HCT116 (cell line): ENCODE measurements around the gene OR6N2.

Experiments used
- CEBPB ChIP-seq: IDR thresholded peaks from 2 replicates; pipeline ENCODE4 v1.6.1; 2012; ENCODE audit warnings: low read depth
- FOSL1 ChIP-seq: IDR thresholded peaks from 2 replicates; pipeline ENCODE4 v1.6.1; 2012; ENCODE audit warnings: low read depth
- TF ChIP-seq, protein P1 (sequence below), 3 experiments: fragments of 200-600 bp in 1 of 3; sonication (generic) in 1 of 3; IDR thresholded peaks in 2 of 3; conservative IDR thresholded peaks in 1 of 3; 2 replicates each; pipeline ENCODE4 v1.5.1; 2012 to 2017; ENCODE audit warnings: low read depth in 2 of 3, low read length in 2 of 3, antibody characterized with exemption in 1 of 3, borderline replicate concordance in 1 of 3, control low read depth in 1 of 3, mild to moderate bottlenecking in 1 of 3, mixed read lengths in 1 of 3, mixed run types in 1 of 3, moderate library complexity in 1 of 3; ENCODE audit not compliant: insufficient read depth in 1 of 3

DNA sequence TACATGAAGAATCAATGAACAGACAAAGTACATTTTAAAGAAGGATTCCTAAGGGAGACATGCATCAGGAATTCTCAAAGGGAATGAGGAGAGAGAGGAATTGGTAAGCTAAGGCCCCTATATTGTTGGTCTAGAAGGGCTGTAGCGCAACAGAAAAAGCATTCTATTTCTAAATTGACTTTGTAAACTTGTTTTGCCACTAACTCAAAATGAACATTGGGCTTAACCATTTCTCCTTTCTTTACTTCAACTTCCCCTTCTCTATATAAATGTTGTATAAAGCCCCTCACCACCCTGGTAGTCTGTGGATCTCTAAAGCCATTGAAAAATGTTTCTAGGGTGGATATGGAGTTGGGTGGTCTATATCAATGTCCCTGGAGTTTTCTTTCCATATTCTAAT is 20.4 kb upstream of the OR6N2 start:
- TF ChIP-seq, protein P1, sequence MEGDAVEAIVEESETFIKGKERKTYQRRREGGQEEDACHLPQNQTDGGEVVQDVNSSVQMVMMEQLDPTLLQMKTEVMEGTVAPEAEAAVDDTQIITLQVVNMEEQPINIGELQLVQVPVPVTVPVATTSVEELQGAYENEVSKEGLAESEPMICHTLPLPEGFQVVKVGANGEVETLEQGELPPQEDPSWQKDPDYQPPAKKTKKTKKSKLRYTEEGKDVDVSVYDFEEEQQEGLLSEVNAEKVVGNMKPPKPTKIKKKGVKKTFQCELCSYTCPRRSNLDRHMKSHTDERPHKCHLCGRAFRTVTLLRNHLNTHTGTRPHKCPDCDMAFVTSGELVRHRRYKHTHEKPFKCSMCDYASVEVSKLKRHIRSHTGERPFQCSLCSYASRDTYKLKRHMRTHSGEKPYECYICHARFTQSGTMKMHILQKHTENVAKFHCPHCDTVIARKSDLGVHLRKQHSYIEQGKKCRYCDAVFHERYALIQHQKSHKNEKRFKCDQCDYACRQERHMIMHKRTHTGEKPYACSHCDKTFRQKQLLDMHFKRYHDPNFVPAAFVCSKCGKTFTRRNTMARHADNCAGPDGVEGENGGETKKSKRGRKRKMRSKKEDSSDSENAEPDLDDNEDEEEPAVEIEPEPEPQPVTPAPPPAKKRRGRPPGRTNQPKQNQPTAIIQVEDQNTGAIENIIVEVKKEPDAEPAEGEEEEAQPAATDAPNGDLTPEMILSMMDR (IDR thresholded peaks at IDR 0.05 in 2 of 3, conservative IDR thresholded peaks at IDR 0.05 in 1 of 3; ENCODE audit: borderline replicate concordance in 1 of 3, insufficient read depth in 1 of 3, low read depth in 2 of 3, low read length in 2 of 3) = no peak
- no peak for TF ChIP-seq FOSL1
- no peak for TF ChIP-seq CEBPB
